Ishikawa (cell line): ENCODE data around the gene ALG8.

Experiments
- CEBPB ChIP-seq: IDR thresholded peaks from 2 replicates; pipeline ENCODE4 v1.6.1; 2012
- CREB1 ChIP-seq: IDR thresholded peaks from 2 replicates; pipeline ENCODE4 v1.6.1; 2012; ENCODE audit warnings: low read depth
- EGR1 ChIP-seq: IDR thresholded peaks from 2 replicates; pipeline ENCODE4 v1.6.1; 2012
- EP300 ChIP-seq: IDR thresholded peaks from 2 replicates; pipeline ENCODE4 v1.6.1; 2012; ENCODE audit warnings: borderline replicate concordance
- FOXM1 ChIP-seq: IDR thresholded peaks from 2 replicates; pipeline ENCODE4 v1.6.1; 2012; ENCODE audit warnings: low read depth, borderline replicate concordance
- NFIC ChIP-seq: IDR thresholded peaks from 2 replicates; pipeline ENCODE4 v1.6.1; 2012
- RAD21 ChIP-seq: IDR thresholded peaks from 2 replicates; pipeline ENCODE4 v1.6.1; 2012; ENCODE audit warnings: low read depth
- TAF1 ChIP-seq: IDR thresholded peaks from 2 replicates; pipeline ENCODE4 v1.6.1; 2012; ENCODE audit warnings: low read depth, mild to moderate bottlenecking
- TCF12 ChIP-seq: IDR thresholded peaks from 2 replicates; pipeline ENCODE4 v1.6.1; 2012; ENCODE audit warnings: low read depth
- TEAD4 ChIP-seq: IDR thresholded peaks from 2 replicates; pipeline ENCODE4 v1.6.1; 2012
- YY1 ChIP-seq: IDR thresholded peaks from 2 replicates; pipeline ENCODE4 v1.6.1; 2012; ENCODE audit warnings: low read depth
- ZBTB7A ChIP-seq: IDR thresholded peaks from 2 replicates; pipeline ENCODE4 v1.6.1; 2012; ENCODE audit warnings: low read depth
- TF ChIP-seq, protein P1 (sequence below): IDR thresholded peaks from 2 replicates; pipeline ENCODE4 v1.6.1; 2012
- TF ChIP-seq, protein P2 (sequence below): IDR thresholded peaks from 2 replicates; pipeline ENCODE4 v1.6.1; 2012; ENCODE audit warnings: low read depth, mild to moderate bottlenecking
- TF ChIP-seq, protein P3 (sequence below): IDR thresholded peaks from 2 replicates; pipeline ENCODE4 v1.6.1; 2012

ALG8 gene

DNA sequence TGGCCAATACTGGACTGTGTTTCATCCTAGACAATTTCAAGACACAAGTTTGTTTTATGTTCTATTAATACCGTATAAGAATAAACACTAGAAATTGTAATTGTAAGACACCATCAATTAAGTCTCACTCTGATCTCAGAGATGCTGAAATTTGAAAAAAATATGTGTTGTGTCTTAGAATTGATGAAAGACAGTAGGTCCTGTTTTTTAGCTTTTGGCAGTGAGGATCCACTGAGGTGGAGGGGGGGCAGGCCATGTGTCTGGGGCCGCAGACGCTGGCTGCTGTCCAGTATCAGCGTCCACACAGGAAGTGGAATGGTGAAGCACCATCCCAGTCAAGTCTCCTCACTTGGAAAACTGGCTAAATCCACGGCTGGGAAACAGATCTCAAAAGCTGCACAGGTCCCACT, 22.5 kb upstream of the ALG8 start:
- TF ChIP-seq EGR1, result no peak
- TF ChIP-seq TEAD4, result no peak
- no peak for TF ChIP-seq RAD21
- TF ChIP-seq YY1, result no peak
- no peak for TF ChIP-seq TAF1
- TF ChIP-seq, protein P1, sequence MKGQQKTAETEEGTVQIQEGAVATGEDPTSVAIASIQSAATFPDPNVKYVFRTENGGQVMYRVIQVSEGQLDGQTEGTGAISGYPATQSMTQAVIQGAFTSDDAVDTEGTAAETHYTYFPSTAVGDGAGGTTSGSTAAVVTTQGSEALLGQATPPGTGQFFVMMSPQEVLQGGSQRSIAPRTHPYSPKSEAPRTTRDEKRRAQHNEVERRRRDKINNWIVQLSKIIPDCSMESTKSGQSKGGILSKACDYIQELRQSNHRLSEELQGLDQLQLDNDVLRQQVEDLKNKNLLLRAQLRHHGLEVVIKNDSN, result no peak
- TF ChIP-seq TCF12, result no peak
- no peak for TF ChIP-seq CREB1
- no peak for TF ChIP-seq NFIC
- TF ChIP-seq CEBPB, result no peak
- TF ChIP-seq, protein P2, sequence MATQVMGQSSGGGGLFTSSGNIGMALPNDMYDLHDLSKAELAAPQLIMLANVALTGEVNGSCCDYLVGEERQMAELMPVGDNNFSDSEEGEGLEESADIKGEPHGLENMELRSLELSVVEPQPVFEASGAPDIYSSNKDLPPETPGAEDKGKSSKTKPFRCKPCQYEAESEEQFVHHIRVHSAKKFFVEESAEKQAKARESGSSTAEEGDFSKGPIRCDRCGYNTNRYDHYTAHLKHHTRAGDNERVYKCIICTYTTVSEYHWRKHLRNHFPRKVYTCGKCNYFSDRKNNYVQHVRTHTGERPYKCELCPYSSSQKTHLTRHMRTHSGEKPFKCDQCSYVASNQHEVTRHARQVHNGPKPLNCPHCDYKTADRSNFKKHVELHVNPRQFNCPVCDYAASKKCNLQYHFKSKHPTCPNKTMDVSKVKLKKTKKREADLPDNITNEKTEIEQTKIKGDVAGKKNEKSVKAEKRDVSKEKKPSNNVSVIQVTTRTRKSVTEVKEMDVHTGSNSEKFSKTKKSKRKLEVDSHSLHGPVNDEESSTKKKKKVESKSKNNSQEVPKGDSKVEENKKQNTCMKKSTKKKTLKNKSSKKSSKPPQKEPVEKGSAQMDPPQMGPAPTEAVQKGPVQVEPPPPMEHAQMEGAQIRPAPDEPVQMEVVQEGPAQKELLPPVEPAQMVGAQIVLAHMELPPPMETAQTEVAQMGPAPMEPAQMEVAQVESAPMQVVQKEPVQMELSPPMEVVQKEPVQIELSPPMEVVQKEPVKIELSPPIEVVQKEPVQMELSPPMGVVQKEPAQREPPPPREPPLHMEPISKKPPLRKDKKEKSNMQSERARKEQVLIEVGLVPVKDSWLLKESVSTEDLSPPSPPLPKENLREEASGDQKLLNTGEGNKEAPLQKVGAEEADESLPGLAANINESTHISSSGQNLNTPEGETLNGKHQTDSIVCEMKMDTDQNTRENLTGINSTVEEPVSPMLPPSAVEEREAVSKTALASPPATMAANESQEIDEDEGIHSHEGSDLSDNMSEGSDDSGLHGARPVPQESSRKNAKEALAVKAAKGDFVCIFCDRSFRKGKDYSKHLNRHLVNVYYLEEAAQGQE, result no peak
- no peak for TF ChIP-seq FOXM1
- TF ChIP-seq, protein P3, sequence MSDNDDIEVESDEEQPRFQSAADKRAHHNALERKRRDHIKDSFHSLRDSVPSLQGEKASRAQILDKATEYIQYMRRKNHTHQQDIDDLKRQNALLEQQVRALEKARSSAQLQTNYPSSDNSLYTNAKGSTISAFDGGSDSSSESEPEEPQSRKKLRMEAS, result no peak
- TF ChIP-seq ZBTB7A, result no peak
- TF ChIP-seq EP300, result no peak

DNA sequence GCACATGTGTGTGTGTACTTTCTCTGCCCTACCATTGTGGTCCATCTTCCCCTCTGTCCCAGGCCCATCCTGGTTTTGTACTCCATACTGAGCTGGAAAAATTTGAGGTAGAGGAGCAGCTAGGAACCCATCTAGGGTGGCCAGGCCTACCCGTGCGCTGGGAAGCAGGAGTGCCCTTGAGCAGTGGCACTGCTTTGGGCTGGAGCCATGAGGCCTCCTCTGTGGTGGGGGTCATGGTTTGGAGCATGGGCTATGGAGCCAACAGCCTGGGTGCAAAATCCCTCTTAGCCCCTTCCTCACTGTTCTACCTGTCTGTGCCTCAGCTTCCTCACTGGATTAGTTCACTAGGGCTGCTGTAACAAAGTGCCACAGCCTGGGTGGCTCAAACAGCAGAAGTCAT, 21.9 kb upstream of the ALG8 start:
- TF ChIP-seq TEAD4, result no peak
- TF ChIP-seq TAF1, result no peak
- no peak for TF ChIP-seq CREB1
- no peak for TF ChIP-seq CEBPB
- no peak for TF ChIP-seq FOXM1
- TF ChIP-seq, protein P1, result no peak
- TF ChIP-seq, protein P3, result no peak
- TF ChIP-seq EP300, result no peak
- no peak for TF ChIP-seq ZBTB7A
- TF ChIP-seq RAD21, result no peak
- no peak for TF ChIP-seq EGR1
- TF ChIP-seq TCF12, result no peak
- TF ChIP-seq, protein P2, result no peak
- TF ChIP-seq YY1, result no peak
- TF ChIP-seq NFIC, result no peak

DNA sequence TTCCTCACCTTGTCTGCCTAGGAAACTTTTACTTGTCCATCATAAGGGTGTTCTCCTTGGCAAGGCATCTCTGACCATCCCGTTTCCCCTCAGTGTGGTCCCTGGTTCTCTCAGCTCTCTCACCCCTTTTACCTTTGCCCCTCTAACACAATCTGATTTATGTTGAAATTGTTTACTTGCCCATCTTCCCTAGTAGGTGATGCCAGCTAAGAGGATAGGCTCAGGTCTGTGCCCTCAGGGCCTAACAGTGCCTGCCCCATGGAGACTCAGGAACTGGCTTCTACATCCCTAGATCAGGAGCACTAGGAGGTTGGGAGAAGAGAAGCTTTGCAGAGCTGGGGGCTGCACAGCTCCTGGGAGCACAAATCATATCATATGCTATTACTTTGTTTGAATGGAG, 21.1 kb upstream of the ALG8 start:
- no peak for TF ChIP-seq YY1
- TF ChIP-seq, protein P1, result no peak
- TF ChIP-seq ZBTB7A, result no peak
- TF ChIP-seq FOXM1, result no peak
- TF ChIP-seq TCF12, result no peak
- no peak for TF ChIP-seq EGR1
- TF ChIP-seq, protein P3, result no peak

DNA sequence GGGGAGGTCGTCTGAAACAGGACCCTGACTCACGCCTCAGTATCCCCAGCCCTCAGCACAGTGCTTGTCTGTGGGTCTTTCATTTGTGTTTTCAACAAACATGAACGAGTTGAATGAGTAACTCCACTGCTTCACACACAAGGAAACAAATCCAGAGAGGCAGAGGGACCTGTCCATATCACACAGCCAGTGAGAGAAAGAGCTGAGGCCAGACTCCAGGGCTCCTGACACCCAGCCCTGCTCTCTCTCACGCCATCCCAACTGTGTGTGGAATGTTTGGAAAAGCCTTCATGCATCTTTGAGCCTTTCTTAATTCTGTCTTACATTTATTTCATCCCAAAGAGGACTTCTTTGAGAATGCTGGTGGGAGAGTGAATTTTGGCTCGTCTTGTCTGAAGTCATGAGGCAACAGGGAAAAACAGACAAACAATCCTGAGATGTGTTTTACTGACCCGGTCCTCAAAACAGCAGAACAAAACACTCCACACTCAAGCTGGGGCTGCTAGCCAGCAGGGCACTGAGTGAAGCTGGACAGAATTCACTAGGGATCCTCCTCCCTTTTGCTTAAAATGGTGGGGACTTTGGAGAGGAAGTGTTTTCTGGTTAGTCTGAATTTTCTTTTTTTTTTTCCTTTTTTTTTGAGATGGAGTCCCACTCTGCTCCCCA, 19.7 kb upstream of the ALG8 start:
- TF ChIP-seq CREB1 (no peak), EP300 (no peak), TAF1 (no peak), CEBPB (no peak), EGR1 (no peak), YY1 (no peak), FOXM1 (no peak), NFIC (no peak)
- TF ChIP-seq, protein P3, result no peak

DNA sequence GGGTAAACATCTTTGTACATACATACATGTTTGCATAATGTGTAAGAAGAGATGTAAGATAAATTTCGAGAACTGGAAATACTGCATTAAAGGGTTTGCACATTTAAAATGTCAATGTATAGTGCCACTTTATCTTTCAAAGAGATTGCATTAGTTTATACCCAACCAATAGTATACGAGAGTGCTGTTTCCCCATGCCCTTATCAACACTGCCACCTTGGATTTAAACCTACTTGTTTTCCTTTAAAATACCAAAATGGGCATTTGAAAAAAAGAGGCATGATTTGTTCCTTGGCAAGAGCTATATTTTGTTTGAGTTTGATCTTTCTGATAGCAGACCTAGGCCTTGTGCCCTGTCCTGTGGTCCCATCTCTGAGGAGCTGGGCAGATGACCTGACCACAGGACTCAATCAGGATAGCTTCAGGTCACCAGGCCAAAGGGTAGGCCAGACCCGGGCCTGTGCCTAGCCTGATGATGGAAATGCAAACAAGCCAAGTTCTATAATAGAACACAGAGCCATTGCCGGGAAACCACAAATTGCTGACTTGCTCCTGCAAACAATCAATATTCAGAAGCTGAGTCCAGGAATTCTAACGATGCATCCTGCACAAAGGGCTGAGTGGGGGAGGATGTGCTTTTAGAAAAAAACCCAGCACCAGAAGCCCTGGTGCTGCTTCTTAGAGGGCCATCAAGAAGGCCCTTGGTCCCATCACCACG, 16.9 kb upstream of the ALG8 start:
- TF ChIP-seq EGR1, result no peak
- no peak for TF ChIP-seq ZBTB7A
- TF ChIP-seq, protein P3, result no peak
- no peak for TF ChIP-seq YY1
- no peak for TF ChIP-seq EP300
- TF ChIP-seq CREB1, result no peak
- no peak for TF ChIP-seq NFIC
- TF ChIP-seq TAF1, result no peak
- no peak for TF ChIP-seq FOXM1
- TF ChIP-seq, protein P1, result no peak
- TF ChIP-seq RAD21, result no peak
- TF ChIP-seq CEBPB, result no peak
- no peak for TF ChIP-seq TEAD4
- TF ChIP-seq, protein P2, result no peak
- TF ChIP-seq TCF12, result no peak
